ENCODE results near the gene TSPAN1.
A peak's percentile ranks its signal among the peaks of the same experiment; 100 is the strongest.

TSPAN1 gene

GRCh38 chr1:46176211-46176865 is 1.5 kb downstream of the TSPAN1 start, which contains the start of gene P3R3URF:
Gene P3R3URF, minus strand, starts transcription at chr1:46176488. Its CDS starts 17 bp downstream, at chr1:46176471.
- no peak for TF ChIP-seq REST (IDR thresholded peaks at IDR 0.05; ENCODE audit: insufficient read depth in 1 of 2, low read depth in 2 of 2, low read length in 2 of 2)
- no peak for TF ChIP-seq SIN3A (IDR thresholded peaks at IDR 0.05; ENCODE audit: borderline replicate concordance, insufficient read depth, low read length)
- no peak for TF ChIP-seq POLR2AphosphoS5 (IDR thresholded peaks at IDR 0.05; ENCODE audit: low read depth, low read length)
- no peak for TF ChIP-seq TAF1 (IDR thresholded peaks at IDR 0.05; ENCODE audit: borderline replicate concordance, insufficient read depth, low read length)
- no peak for TF ChIP-seq FOXP2 (optimal IDR thresholded peaks at IDR 0.05; ENCODE audit: borderline replicate concordance, extremely low read depth, extremely low read length, insufficient read depth)

GRCh38 chr1:46179138-46180081 is 4.5 kb downstream of the TSPAN1 start:
- TF ChIP-seq POLR2AphosphoS5 (IDR thresholded peaks at IDR 0.05; ENCODE audit: low read depth, low read length) = no peak
- TF ChIP-seq FOXP2 (optimal IDR thresholded peaks at IDR 0.05; ENCODE audit: borderline replicate concordance, extremely low read depth, extremely low read length, insufficient read depth) = no peak
- TF ChIP-seq REST (IDR thresholded peaks at IDR 0.05; ENCODE audit: insufficient read depth in 1 of 2, low read depth in 2 of 2, low read length in 2 of 2) = no peak
- TF ChIP-seq SIN3A (IDR thresholded peaks at IDR 0.05; ENCODE audit: borderline replicate concordance, insufficient read depth, low read length) = no peak
- no peak for TF ChIP-seq TAF1 (IDR thresholded peaks at IDR 0.05; ENCODE audit: borderline replicate concordance, insufficient read depth, low read length)

- TF ChIP-seq SIN3A (IDR thresholded peaks at IDR 0.05; ENCODE audit: borderline replicate concordance, insufficient read depth, low read length) = no peak
- no peak for TF ChIP-seq FOXP2 (optimal IDR thresholded peaks at IDR 0.05; ENCODE audit: borderline replicate concordance, extremely low read depth, extremely low read length, insufficient read depth)
- TF ChIP-seq POLR2AphosphoS5 (IDR thresholded peaks at IDR 0.05; ENCODE audit: low read depth, low read length) = no peak
- TF ChIP-seq REST (IDR thresholded peaks at IDR 0.05; ENCODE audit: insufficient read depth in 1 of 2, low read depth in 2 of 2, low read length in 2 of 2) = no peak
- TF ChIP-seq TAF1 (IDR thresholded peaks at IDR 0.05; ENCODE audit: borderline replicate concordance, insufficient read depth, low read length) = no peak
These were observed 5.3 kb downstream of the TSPAN1 start for GRCh38 chr1:46180082-46180616.

GRCh38 chr1:46181343-46182260 is 6.7 kb downstream of the TSPAN1 start:
- TF ChIP-seq POLR2AphosphoS5 (IDR thresholded peaks at IDR 0.05; ENCODE audit: low read depth, low read length) = peak; percentile 40; the same call in 1 of the 2 replicates
- no peak for TF ChIP-seq TAF1 (IDR thresholded peaks at IDR 0.05; ENCODE audit: borderline replicate concordance, insufficient read depth, low read length)
- peak; percentile 81; the same call in 1 of the 2 replicates for TF ChIP-seq SIN3A (IDR thresholded peaks at IDR 0.05; ENCODE audit: borderline replicate concordance, insufficient read depth, low read length)
- TF ChIP-seq REST (IDR thresholded peaks at IDR 0.05; ENCODE audit: insufficient read depth in 1 of 2, low read depth in 2 of 2, low read length in 2 of 2) = peak in 1 of 2 experiments; percentile 14; a peak in 1 of 4 replicates
- TF ChIP-seq FOXP2 (optimal IDR thresholded peaks at IDR 0.05; ENCODE audit: borderline replicate concordance, extremely low read depth, extremely low read length, insufficient read depth) = peak; percentile 9
